ENCODE data around the gene ELF2. TPM values are rescaled to one million over a fixed set of nuclear protein-coding genes. Genes with fewer than 3 reads are reported as not detected.
"Not testable (repeated sequence)": the region's sequence is repeated elsewhere in the genome, so short reads cannot be mapped to it uniquely, and the experiment has no call there.

Gene ELF2
- 10 to 100 TPM; 55.3 to 67.1 (median 60.2) TPM for polyA plus RNA-seq (ENCODE audit: insufficient read length in 3 of 3)
- long read RNA-seq, donor 1, full-length matches to known transcripts: 12 of 18 reads
- long read RNA-seq, donor 1, partial matches to known transcripts: 6 of 18 reads
- long read RNA-seq, donor 1, other reads (novel, unspliced or antisense): 0 of 18 reads
- long read RNA-seq, donor 2, full-length matches to known transcripts: 15 of 15 reads
- long read RNA-seq, donor 2, partial matches to known transcripts: 0 of 15 reads
- long read RNA-seq, donor 2, other reads (novel, unspliced or antisense): 0 of 15 reads
- long read RNA-seq, donor 3, full-length matches to known transcripts: 9 of 15 reads
- long read RNA-seq, donor 3, partial matches to known transcripts: 6 of 15 reads
- long read RNA-seq, donor 3, other reads (novel, unspliced or antisense): 0 of 15 reads
- long read RNA-seq, donor 4, transcript ELF2-207 (7 exons, 1,965 nt): major isoform, 10 of 22 reads
- long read RNA-seq, donor 4, partial matches to known transcripts: 6 of 22 reads
- long read RNA-seq, donor 4, other reads (novel, unspliced or antisense): 0 of 22 reads
- long read RNA-seq, donor 5, full-length matches to known transcripts: 7 of 7 reads
- long read RNA-seq, donor 5, partial matches to known transcripts: 0 of 7 reads
- long read RNA-seq, donor 5, other reads (novel, unspliced or antisense): 0 of 7 reads
- long read RNA-seq, donor 6, full-length matches to known transcripts: 10 of 17 reads
- long read RNA-seq, donor 6, partial matches to known transcripts: 7 of 17 reads
- long read RNA-seq, donor 6, other reads (novel, unspliced or antisense): 0 of 17 reads
- long read RNA-seq, donor 7, full-length matches to known transcripts: 13 of 20 reads
- long read RNA-seq, donor 7, partial matches to known transcripts: 7 of 20 reads
- long read RNA-seq, donor 7, other reads (novel, unspliced or antisense): 0 of 20 reads
- long read RNA-seq, donor 8, partial matches to known transcripts: 0 of 6 reads
- long read RNA-seq, donor 8, other reads (novel, unspliced or antisense): 0 of 6 reads
- long read RNA-seq, donor 9, full-length matches to known transcripts: 14 of 14 reads
- long read RNA-seq, donor 9, partial matches to known transcripts: 0 of 14 reads
- long read RNA-seq, donor 9, other reads (novel, unspliced or antisense): 0 of 14 reads
- long read RNA-seq, donor 10, full-length matches to known transcripts: 11 of 18 reads
- long read RNA-seq, donor 10, partial matches to known transcripts: 7 of 18 reads
- long read RNA-seq, donor 10, other reads (novel, unspliced or antisense): 0 of 18 reads
- long read RNA-seq, donor 11, partial matches to known transcripts: 5 of 10 reads
- long read RNA-seq, donor 11, other reads (novel, unspliced or antisense): 0 of 10 reads
- long read RNA-seq, donor 12, full-length matches to known transcripts: 15 of 20 reads
- long read RNA-seq, donor 12, partial matches to known transcripts: 5 of 20 reads
- long read RNA-seq, donor 12, other reads (novel, unspliced or antisense): 0 of 20 reads
- long read RNA-seq, donor 13, full-length matches to known transcripts: 5 of 15 reads
- long read RNA-seq, donor 13, partial matches to known transcripts: 10 of 15 reads
- long read RNA-seq, donor 13, other reads (novel, unspliced or antisense): 0 of 15 reads
- long read RNA-seq, donor 14, transcript ELF2-212 (4 exons, 2,219 nt): minor isoform, 5 of 30 reads
- long read RNA-seq, donor 14, transcript ELF2-207 (7 exons, 1,965 nt): major isoform, 7 of 30 reads
- long read RNA-seq, donor 14, partial matches to known transcripts: 14 of 30 reads
- long read RNA-seq, donor 14, other reads (novel, unspliced or antisense): 0 of 30 reads
- long read RNA-seq, donor 15, full-length matches to known transcripts: 18 of 28 reads
- long read RNA-seq, donor 15, partial matches to known transcripts: 10 of 28 reads
- long read RNA-seq, donor 15, other reads (novel, unspliced or antisense): 0 of 28 reads
- long read RNA-seq, donor 16, full-length matches to known transcripts: 14 of 41 reads
- long read RNA-seq, donor 16, partial matches to known transcripts: 22 of 41 reads
- long read RNA-seq, donor 16, other reads (novel, unspliced or antisense): 5 of 41 reads

- peak; percentile 90 for DNase-seq
Measured at GRCh38 chr4:139177049-139177868, at the start of gene ELF2. ELF2 (minus strand) TSS chr4:139177218; CDS start chr4:139137701, 39,517 bp downstream.

DNA sequence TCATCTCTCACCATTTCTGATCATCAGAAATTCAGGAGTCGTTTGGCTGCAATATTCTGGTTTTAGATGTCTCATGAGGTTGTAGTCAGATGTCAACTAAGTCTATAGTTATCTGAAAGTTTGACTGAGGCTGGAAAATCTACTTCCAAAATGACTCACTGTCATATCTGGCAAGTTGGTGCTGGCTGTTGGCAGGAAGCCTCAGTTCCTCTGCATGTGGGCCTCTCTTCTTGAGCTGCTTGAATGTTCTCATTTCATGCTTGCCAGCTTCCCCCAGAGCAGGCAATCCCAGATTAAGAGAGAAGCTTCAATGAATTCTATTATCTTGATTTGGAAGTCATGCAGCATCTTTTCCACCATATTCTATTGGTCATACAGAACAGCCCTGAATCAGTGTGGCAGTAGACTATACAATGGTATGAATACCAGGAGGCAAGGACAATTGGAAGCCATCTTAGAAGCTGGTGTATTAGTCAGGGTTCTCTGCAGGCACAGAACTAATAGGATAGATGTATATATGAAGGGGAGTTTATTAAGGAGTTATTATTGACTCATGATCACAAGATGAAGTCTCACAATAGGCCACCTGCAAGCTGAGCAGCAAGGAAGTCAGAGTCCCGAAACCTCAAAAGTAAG, 46.8 kb upstream of the ELF2 start:
- no peak for DNase-seq

- DNase-seq: no peak
Measured at GRCh38 chr4:139222215-139222614, 45.2 kb upstream of the ELF2 start.

- no peak for DNase-seq
Measured at GRCh38 chr4:139221687-139222086, 44.7 kb upstream of the ELF2 start.

DNA sequence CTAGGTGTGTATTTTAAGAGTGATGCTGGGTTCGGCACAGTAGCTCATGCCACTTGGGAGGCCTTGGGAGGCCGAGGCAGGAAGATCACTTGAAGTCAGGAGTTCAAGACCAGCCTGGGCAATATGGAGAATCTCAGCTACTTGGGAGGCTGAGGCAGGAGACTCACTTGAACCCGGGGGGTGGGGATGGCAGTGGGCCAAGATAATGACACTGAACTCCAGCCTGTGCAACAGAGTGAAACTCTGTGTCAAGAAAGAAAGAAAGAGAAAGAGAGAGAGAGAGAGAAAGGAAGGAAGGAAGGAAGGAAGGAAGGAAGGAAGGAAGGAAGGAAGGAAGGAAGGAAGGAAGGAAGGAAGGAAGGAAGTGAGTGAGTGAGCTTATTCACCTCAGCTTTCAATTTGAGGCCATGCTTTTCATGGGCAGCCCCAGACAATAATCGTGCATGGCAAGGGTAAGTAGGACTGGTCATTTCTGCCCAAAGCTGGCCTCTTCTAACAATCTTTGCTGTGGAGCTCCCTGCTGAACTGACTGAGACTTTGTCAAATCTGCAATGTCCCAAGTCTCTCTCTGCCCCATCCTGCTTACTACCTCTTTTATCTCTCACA, 42.5 kb upstream of the ELF2 start:
- DNase-seq: no peak

DNA sequence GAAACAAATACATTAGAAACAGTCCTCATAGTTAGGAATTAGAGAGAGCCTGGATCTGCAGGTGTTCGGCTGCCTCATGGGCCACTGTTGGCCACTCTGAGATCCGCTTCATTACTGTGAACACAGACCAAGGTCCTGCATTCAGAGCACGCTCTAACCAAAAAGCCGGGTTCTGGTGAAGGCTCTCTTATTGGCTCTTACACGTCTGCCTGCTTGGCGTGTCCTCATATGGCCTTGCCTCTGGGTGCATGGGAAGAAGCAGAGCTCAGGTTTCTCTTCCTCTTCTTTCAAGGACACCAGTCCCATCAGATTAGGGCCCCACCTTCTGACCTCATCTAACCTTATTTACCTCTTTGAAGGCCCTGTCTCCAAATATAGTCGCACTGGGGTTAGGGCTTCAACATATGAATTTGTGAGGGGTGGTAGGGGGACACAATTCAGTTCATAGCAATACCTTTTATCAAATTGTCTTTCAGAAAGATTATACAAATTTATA, 37.1 kb upstream of the ELF2 start:
- DNase-seq: no peak

DNA sequence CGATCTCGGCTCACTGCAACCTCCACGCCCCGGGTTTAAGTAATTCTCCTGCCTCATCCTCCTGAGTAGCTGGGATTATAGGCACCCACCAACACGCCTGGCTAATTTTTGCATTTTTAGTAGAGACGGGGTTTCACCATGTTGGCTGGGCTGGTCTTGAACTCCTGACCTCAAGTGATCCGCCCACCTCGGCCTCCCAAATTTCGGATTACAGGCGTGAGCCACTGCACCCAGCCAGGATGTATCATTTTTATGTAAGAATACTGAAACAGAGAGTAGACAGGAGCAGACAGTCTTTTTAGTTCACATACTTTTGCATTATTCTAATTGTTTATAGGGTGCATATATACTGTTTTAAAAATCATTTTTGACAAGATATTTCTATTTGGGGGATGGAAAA, 36.6 kb upstream of the ELF2 start:
- DNase-seq: not testable (repeated sequence)

GRCh38 chr4:139212900-139213299, 35.9 kb upstream of the ELF2 start:
- no peak for DNase-seq

DNA sequence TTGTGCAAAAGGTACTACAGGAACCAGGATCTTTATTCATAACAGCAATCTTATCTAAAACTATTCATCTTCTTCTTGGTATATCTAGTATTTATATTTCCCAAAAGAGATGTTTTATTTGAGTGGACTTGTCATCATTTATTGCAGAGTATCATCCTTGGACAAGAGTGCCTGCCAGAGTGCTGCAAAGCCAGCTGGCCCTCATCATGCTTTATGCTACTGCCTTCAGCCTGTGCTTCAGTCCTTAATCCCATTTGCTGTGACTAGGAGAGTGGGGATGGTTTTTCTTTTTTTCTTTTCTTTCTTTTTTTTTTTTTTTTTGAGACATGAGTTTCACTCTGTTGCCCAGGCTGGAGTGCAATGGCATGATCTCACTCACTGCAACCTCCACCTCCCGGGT, 33.5 kb upstream of the ELF2 start:
- no peak for DNase-seq

- no peak for DNase-seq
Measured at GRCh38 chr4:139209470-139210063, 32.5 kb upstream of the ELF2 start.

DNA sequence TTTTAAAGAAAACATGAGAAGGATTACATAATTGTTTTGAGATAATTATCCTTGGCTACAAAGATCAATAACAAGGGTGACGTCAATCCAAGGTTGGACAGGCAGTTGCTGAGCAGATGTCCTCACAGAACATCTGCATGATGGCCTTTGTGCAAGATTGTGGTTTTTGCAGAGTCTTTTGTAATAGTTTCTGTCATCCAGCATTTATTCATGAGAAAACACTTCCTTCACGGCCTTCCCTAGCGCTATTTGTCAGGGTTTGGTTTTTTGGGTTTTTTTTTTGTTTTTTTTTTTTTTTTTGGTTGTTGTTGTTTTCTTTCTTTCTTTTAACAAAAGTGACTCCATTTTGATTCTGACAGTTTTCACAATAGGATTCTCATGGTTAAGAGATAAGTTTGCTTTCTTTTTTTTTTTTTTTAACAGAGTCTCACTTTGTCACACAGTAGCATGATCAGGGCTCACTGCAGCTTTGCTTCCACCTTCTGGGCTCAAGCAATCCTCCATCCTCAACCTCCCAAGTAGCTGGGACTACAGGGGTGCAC, 31.5 kb upstream of the ELF2 start:
- no peak for DNase-seq

DNA sequence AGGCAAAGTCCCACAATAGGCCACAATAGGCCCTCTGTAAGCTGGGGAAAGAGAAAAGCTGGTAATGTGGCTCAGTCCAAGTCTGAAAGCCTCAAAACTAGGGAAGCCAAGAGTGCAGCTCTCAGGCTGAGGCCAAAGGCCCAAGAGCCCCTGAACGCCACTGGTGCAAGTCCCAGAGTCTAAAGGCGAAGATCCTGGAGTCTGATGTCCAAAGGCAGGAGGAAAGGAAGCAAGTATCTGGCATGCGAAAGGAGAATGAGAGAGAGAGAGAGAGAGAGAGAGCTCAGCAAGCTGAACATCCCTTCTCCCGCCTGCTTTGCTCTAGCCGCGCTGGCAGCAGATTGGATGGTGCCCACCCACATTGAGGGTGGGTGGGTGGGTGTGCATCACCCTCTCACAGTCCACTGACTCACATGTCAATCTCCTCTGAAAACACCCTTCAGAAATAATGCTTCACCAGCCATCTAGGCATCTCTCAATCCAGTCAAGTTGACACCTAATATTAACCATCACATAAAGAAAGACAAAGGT, 30.9 kb upstream of the ELF2 start:
- DNase-seq: no peak

GRCh38 chr4:139207247-139207646, 30.2 kb upstream of the ELF2 start:
- no peak for DNase-seq

DNA sequence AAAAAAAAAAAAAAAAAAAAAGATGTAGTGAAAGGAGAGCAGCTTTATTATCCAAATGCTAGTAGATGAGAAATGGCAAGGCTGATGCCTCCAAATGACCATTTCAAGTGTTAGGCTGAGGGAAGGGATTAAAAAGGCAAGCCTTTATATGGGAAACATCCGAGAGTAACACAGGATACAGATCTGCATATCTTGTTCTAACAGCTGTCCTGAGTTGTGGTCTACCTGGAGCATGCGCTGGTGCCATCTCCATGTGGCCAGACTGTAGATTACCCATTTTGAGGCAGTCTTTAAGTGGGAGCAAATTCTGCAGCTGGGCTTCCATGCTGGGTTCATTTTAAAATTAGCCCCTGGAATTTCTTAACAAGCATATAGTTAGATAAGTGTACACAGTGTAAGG, 26.0 kb upstream of the ELF2 start:
- no peak for DNase-seq

DNA sequence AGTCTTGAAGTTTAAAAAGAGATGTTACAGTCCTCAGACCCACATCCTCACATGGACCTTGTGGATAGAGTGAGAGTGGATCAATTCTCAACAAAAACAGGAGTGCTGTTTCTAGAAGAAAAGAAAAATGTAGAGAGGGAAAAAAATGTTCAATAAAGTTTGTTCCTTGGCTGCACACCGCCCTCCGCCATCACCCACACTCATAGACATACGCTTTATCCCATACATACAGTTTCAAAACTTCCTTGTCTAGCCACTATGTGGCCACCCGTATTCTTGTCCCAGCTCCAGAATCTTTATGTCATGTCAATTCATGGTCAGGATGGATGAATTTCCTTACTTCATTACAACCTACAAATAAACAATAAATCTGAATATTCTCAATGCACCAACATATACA, 23.5 kb upstream of the ELF2 start:
- no peak for DNase-seq

GRCh38 chr4:139200102-139200501, 23.1 kb upstream of the ELF2 start:
- no peak for DNase-seq

DNA sequence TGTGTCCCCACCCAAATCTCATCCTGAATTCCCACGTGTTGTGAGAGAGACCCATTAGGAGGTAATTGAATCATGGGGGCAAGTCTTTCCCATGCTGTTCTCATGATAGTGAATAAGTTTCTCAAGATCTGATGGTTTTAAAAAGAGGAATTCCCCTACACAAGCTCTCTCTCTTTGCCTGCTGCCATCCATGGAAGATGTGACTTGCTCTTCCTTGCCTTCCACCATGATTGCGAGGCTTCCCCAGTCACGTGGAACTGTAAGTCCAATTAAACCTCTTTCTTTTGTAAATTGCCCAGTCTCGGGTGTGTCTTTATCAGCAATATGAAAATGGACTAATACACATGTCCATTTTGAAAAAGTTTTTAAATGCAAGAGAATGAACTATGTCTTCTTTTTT, 20.2 kb upstream of the ELF2 start:
- DNase-seq: not testable (repeated sequence)
